ENCODE results near the gene PDXDC1. TPM values are rescaled to one million over a fixed set of nuclear protein-coding genes. Genes with fewer than 3 reads are reported as not detected.
A peak's percentile ranks its signal among the peaks of the same experiment; 100 is the strongest.
"Not testable (repeated sequence)": the region's sequence is repeated elsewhere in the genome, so short reads cannot be mapped to it uniquely, and the experiment has no call there.

Gene PDXDC1
- total RNA-seq, 2 donors from 2014 or later, result 58.4 to 78.8 TPM

DNA sequence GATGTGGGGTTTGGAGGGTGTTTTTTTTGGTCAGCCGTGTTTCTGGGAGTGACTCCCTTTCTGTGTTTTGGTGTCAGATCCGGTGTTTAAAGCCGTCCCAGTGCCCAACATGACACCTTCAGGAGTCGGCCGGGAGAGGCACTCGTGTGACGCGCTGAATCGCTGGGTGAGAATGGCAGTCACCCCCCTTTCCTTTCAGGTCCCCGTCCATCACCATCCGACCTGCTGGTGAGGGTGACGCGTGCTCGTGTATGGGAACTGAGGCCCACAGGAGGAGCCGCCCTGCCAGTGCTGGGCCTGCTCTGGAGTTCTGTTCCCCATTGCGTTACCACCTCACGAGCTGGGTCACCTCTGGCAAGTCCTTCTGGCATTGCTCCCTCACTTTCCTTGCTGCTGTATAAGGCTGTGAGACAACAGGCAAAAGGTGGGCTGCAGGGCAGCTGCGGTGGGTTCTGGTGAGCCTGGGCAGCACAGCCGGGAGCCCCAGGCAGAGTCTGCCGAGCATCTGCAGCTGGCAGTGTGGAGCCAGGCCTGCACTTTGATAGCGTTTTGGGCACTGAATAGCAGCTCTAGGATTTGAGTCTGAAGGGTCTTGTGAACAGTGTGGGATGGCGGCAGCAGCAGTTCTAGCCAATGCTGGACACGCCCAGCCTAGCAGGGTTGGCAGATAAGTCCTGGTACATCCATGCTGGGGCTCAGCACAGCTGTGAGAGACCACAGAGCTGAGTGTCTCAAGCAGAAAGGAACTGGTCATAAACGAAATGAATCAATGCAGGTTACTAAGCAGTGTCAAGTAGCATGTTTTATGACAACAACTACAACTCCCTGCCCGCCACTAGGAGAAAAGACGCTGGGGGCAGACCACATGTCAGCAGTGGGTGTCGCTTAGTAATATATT, 54.2 kb downstream of the PDXDC1 start:
- peaks cover 11% of the 10 kb centered on the region for H3K36me3 Mint-ChIP-seq (ENCODE audit: low read depth)
- ATAC-seq, result peak; percentile 11
- not testable (repeated sequence) for H3K27ac Mint-ChIP-seq

DNA sequence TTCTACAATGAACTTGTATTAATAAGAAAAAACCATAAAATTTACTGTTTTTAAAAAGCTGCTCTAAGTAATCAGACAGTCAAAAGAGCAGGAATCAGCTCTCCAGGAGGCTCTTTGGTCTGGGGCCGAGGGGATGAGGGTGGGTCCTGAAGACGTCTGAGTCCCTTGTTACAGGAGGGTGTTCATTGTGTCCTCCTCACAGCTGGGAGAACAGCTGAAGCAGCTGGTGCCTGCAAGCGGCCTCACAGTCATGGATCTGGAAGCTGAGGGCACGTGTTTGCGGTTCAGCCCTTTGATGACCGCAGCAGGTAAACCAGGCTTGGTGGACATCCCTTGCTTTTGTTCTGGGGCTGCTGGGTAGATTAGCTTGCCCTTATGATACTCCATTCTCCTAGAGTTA, 54.9 kb downstream of the PDXDC1 start:
- H3K27me3 Mint-ChIP-seq; H3K36me3 Mint-ChIP-seq (ENCODE audit: low read depth); H3K9me3 ChIP-seq (ENCODE audit: control insufficient read depth, low read length, poor library complexity, severe bottlenecking); DNase-seq; H3K4me3 Mint-ChIP-seq; ATAC-seq; H3K27ac Mint-ChIP-seq: not testable (repeated sequence)
- H3K4me1 Mint-ChIP-seq, result peaks cover 19% of the 10 kb centered on the region

More for the DNA sequence above, 54.2 kb downstream of the PDXDC1 start:
- DNase-seq; H3K4me3 Mint-ChIP-seq; H3K9me3 ChIP-seq (ENCODE audit: control insufficient read depth, low read length, poor library complexity, severe bottlenecking); H3K27me3 Mint-ChIP-seq: not testable (repeated sequence)
- peaks cover 21% of the 10 kb centered on the region for H3K4me1 Mint-ChIP-seq

GRCh38 chr16:15031179-15031578, 56.4 kb downstream of the PDXDC1 start:
- H3K4me1 Mint-ChIP-seq, result peaks cover 16% of the 10 kb centered on the region
- no peaks in the 10 kb centered on the region for H3K27me3 Mint-ChIP-seq
- ATAC-seq, result peak; percentile 33
- no peaks in the 10 kb centered on the region for H3K9me3 ChIP-seq (ENCODE audit: control insufficient read depth, low read length, poor library complexity, severe bottlenecking)
- no peak for DNase-seq
- peaks cover 9% of the 10 kb centered on the region for H3K36me3 Mint-ChIP-seq (ENCODE audit: low read depth)
- H3K27ac Mint-ChIP-seq, result peak overlapping the region; percentile 74
- no peak overlapping the region for H3K4me3 Mint-ChIP-seq

DNA sequence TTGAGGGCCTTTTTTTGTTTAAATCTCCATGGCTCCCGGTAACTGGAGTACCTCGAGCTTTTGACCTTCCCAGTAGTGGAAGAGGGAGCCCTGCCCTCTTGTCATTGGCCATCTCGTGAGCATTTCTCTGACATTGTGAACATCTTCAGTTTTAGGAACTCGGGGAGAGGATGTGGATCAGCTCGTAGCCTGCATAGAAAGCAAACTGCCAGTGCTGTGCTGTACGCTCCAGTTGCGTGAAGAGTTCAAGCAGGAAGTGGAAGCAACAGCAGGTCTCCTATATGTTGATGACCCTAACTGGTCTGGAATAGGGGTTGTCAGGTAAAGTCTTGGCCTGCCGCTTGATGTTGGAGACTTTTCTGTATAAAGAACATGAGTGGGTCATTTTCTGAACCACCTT, 56.8 kb downstream of the PDXDC1 start:
- DNase-seq, result no peak
- Mint-ChIP-seq H3K27me3 (no peaks in the 10 kb centered on the region), H3K27ac (peak overlapping the region; percentile 74), H3K4me1 (peaks cover 16% of the 10 kb centered on the region), H3K4me3 (no peak overlapping the region), H3K36me3 (ENCODE audit: low read depth) (peaks cover 9% of the 10 kb centered on the region)
- no peaks in the 10 kb centered on the region for H3K9me3 ChIP-seq (ENCODE audit: control insufficient read depth, low read length, poor library complexity, severe bottlenecking)
- ATAC-seq, result no peak

DNA sequence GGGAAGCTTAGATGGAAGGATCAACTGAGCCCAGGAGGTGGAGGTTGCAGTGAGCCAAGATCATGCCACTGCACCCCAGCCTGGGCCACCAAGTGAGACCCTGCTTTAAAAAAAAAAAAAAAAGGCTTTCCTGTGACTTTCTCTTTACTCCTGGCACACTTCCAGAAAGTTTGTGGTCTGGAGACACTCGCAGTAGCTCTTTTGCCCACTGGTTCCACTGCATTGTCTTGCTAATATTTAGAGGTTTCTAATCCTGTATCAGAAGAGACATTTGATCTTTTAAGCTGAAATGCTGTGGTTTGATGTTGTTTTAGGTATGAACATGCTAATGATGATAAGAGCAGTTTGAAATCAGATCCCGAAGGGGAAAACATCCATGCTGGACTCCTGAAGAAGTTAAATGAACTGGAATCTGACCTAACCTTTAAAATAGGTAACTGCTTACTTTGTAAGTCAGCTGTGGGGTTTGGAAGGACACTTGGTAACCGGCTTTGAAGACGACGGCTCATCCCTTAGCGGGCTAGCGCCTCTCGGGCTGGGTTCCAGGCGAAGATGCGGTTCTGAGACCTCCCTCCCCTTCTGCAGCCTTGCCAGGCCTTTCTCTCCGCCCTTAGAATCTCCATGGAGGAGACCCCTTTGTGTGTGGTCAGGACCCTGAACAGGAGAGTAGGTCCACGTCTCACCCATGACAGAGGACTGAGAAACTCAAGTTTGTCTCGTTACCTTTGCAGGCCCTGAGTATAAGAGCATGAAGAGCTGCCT, 57.9 kb downstream of the PDXDC1 start:
- peak overlapping the region; percentile 56 for H3K27ac Mint-ChIP-seq
- no peak for ATAC-seq

GRCh38 chr16:15033309-15033707, 58.5 kb downstream of the PDXDC1 start:
- Mint-ChIP-seq H3K27ac (peak overlapping the region; percentile 56), H3K27me3 (no peaks in the 10 kb centered on the region), H3K4me1 (peaks cover 12% of the 10 kb centered on the region), H3K4me3 (no peak overlapping the region), H3K36me3 (ENCODE audit: low read depth) (peaks cover 5% of the 10 kb centered on the region)
- H3K9me3 ChIP-seq (ENCODE audit: control insufficient read depth, low read length, poor library complexity, severe bottlenecking), result no peaks in the 10 kb centered on the region
- DNase-seq (no peak), ATAC-seq (no peak)

More for the DNA sequence above, 57.9 kb downstream of the PDXDC1 start:
- Mint-ChIP-seq H3K27me3 (no peaks in the 10 kb centered on the region), H3K4me3 (no peak overlapping the region), H3K4me1 (peaks cover 16% of the 10 kb centered on the region), H3K36me3 (ENCODE audit: low read depth) (peaks cover 9% of the 10 kb centered on the region)
- no peak for DNase-seq
- no peaks in the 10 kb centered on the region for H3K9me3 ChIP-seq (ENCODE audit: control insufficient read depth, low read length, poor library complexity, severe bottlenecking)

GRCh38 chr16:15034266-15035162, 59.7 kb downstream of the PDXDC1 start:
- ATAC-seq (no peak), DNase-seq (no peak)
- no peaks in the 10 kb centered on the region for H3K27me3 Mint-ChIP-seq
- no peak overlapping the region for H3K4me3 Mint-ChIP-seq
- H3K27ac Mint-ChIP-seq, result no peak overlapping the region
- H3K4me1 Mint-ChIP-seq, result peaks cover 12% of the 10 kb centered on the region
- peaks cover 5% of the 10 kb centered on the region for H3K36me3 Mint-ChIP-seq (ENCODE audit: low read depth)
- H3K9me3 ChIP-seq (ENCODE audit: control insufficient read depth, low read length, poor library complexity, severe bottlenecking), result no peaks in the 10 kb centered on the region

GRCh38 chr16:15035163-15035729, 60.4 kb downstream of the PDXDC1 start:
- no peaks in the 10 kb centered on the region for H3K9me3 ChIP-seq (ENCODE audit: control insufficient read depth, low read length, poor library complexity, severe bottlenecking)
- peaks cover 5% of the 10 kb centered on the region for H3K36me3 Mint-ChIP-seq (ENCODE audit: low read depth)
- H3K4me3 Mint-ChIP-seq, result no peak overlapping the region
- H3K4me1 Mint-ChIP-seq, result peaks cover 12% of the 10 kb centered on the region
- DNase-seq, result no peak
- H3K27ac Mint-ChIP-seq, result peak overlapping the region; percentile 70
- no peak for ATAC-seq
- no peaks in the 10 kb centered on the region for H3K27me3 Mint-ChIP-seq

DNA sequence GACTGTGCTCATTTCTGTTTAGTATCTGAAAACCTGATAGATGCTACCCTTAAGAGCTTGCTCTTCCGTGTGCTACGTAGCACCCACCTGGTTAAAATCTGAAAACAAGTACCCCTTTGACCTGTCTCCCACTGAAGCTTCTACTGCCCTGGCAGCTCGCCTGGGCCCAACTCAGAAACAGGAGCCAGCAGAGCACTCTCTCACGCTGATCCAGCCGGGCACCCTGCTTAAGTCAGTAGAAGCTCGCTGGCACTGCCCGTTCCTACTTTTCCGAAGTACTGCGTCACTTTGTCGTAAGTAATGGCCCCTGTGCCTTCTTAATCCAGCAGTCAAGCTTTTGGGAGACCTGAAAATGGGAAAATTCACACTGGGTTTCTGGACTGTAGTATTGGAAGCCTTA, 62.2 kb downstream of the PDXDC1 start:
- Mint-ChIP-seq H3K27ac (peak overlapping the region; percentile 11), H3K4me1 (peaks cover 2% of the 10 kb centered on the region), H3K27me3 (no peaks in the 10 kb centered on the region), H3K36me3 (ENCODE audit: low read depth) (peaks cover 5% of the 10 kb centered on the region), H3K4me3 (no peak overlapping the region)
- DNase-seq (no peak), ATAC-seq (no peak)
- H3K9me3 ChIP-seq (ENCODE audit: control insufficient read depth, low read length, poor library complexity, severe bottlenecking), result no peaks in the 10 kb centered on the region

GRCh38 chr16:15037745-15038144, 62.9 kb downstream of the PDXDC1 start:
- H3K9me3 ChIP-seq (ENCODE audit: control insufficient read depth, low read length, poor library complexity, severe bottlenecking), result no peaks in the 10 kb centered on the region
- ATAC-seq (no peak), DNase-seq (no peak)
- Mint-ChIP-seq H3K36me3 (ENCODE audit: low read depth) (peaks cover 3% of the 10 kb centered on the region), H3K27ac (peak overlapping the region; percentile 39), H3K27me3 (no peaks in the 10 kb centered on the region), H3K4me3 (no peak overlapping the region), H3K4me1 (no peaks in the 10 kb centered on the region)

GRCh38 chr16:15038689-15039088, 63.9 kb downstream of the PDXDC1 start:
- Mint-ChIP-seq H3K27ac (peak overlapping the region; percentile 9), H3K27me3 (no peaks in the 10 kb centered on the region), H3K4me3 (no peak overlapping the region), H3K36me3 (ENCODE audit: low read depth) (peaks cover 2% of the 10 kb centered on the region), H3K4me1 (no peaks in the 10 kb centered on the region)
- H3K9me3 ChIP-seq (ENCODE audit: control insufficient read depth, low read length, poor library complexity, severe bottlenecking), result no peaks in the 10 kb centered on the region
- ATAC-seq (no peak), DNase-seq (no peak)

DNA sequence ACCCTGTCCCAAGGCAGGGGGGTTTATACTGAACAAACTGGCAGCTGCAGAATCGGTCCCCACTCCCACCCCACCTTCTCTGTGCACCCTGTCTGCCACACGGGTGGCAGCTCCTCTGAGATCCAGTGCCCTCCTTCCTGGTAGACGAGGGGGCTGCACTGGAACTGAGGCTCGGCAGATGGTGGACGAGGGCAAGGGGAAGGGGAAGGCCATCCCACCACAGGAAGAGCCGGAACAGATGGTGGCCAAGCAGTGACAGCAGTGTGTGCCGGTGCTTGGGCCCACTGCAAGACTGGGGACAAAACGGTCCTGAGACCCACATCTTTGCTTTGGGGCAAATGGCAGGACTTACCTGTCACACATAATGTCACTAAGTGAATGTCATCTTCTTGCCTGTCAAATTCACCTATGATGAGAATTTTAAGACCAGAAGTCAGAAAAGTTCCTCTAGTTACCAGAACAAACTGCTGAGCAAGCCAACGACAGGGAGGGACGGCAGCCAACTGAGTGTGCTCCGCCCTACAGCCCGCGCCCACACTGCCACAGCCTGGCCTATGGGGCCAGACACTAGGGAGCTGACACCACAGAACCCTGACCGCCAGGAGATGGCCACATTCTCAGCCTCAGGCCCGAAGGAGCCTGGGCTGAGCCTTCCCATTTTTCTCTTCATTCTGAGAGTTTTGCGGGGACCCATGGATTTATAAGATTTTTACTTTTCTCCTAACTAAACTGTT, 66.6 kb downstream of the PDXDC1 start:
- no peak for ATAC-seq
- H3K36me3 Mint-ChIP-seq (ENCODE audit: low read depth), result peaks cover 2% of the 10 kb centered on the region

More for the DNA sequence above, 66.6 kb downstream of the PDXDC1 start:
- Mint-ChIP-seq H3K27ac (peak overlapping the region; percentile 47), H3K4me3 (no peak overlapping the region), H3K27me3 (no peaks in the 10 kb centered on the region), H3K4me1 (peaks cover 2% of the 10 kb centered on the region)
- H3K9me3 ChIP-seq (ENCODE audit: control insufficient read depth, low read length, poor library complexity, severe bottlenecking), result no peaks in the 10 kb centered on the region
- DNase-seq, result no peak
